ENCODE data around the gene CAMP.
"Not testable (repeated sequence)": the region's sequence is repeated elsewhere in the genome, so short reads cannot be mapped to it uniquely, and the experiment has no call there.

GRCh38 chr3:48211776-48212175 lies 11.5 kb upstream of the CAMP start:
- not testable (repeated sequence) for TF ChIP-seq EZH2 (IDR thresholded peaks at IDR 0.05; ENCODE audit: borderline replicate concordance); CTCF (IDR thresholded peaks at IDR 0.05; ENCODE audit: poor library complexity)
